Epithelial cell of proximal tubule (primary cell): ENCODE results near the gene ADGRA3. TPM values are rescaled to one million over a fixed set of nuclear protein-coding genes. Genes with fewer than 3 reads are reported as not detected.
A peak's percentile ranks its signal among the peaks of the same experiment; 100 is the strongest.

Experiments
- DNase-seq: peaks from one replicate; pipeline ENCODE4 v3.0.0-alpha.2; 2011; ENCODE audit warnings: low read depth
- H3K4me3 ChIP-seq: 2 replicates; pipeline ENCODE4 v1.5.1; 2011; ENCODE audit warnings: low read depth, mild to moderate bottlenecking, low read length
- total RNA-seq: library from RNA; depleted of rRNA; stranded (reverse); fragments of >200 nt; gene quantifications from 2 replicates; pipeline ENCODE4 v1.2.3, GENCODE V29; 2015
- TF ChIP-seq, protein P1 (sequence below): conservative IDR thresholded peaks from 2 replicates; pipeline ENCODE4 v1.5.1; 2012; ENCODE audit warnings: low read depth, mild to moderate bottlenecking, low read length

Gene ADGRA3
- total RNA-seq, 1 donor from 2014 or later: 35.3 TPM

DNA sequence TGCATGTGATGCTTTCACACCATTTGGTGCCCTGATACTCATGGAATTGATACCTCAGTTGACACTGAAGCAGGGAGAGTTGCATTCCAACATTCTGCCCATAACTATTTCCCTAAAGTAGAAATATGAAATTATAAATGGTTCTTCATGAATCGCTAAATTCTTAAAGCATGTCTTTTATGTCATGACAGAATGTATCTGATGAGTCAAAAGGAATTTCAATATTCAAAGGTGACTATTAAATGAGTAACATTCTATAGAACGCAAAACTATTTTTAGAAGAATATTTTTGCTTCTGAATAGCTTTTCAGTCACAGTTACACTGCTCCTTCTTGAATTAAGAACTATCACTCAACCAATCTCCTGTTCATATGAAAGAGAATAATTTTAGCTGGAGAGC is 152.8 kb downstream of the ADGRA3 start:
- DNase-seq: no peak
- no peak overlapping the region for H3K4me3 ChIP-seq
- TF ChIP-seq, protein P1, sequence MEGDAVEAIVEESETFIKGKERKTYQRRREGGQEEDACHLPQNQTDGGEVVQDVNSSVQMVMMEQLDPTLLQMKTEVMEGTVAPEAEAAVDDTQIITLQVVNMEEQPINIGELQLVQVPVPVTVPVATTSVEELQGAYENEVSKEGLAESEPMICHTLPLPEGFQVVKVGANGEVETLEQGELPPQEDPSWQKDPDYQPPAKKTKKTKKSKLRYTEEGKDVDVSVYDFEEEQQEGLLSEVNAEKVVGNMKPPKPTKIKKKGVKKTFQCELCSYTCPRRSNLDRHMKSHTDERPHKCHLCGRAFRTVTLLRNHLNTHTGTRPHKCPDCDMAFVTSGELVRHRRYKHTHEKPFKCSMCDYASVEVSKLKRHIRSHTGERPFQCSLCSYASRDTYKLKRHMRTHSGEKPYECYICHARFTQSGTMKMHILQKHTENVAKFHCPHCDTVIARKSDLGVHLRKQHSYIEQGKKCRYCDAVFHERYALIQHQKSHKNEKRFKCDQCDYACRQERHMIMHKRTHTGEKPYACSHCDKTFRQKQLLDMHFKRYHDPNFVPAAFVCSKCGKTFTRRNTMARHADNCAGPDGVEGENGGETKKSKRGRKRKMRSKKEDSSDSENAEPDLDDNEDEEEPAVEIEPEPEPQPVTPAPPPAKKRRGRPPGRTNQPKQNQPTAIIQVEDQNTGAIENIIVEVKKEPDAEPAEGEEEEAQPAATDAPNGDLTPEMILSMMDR: no peak

DNA sequence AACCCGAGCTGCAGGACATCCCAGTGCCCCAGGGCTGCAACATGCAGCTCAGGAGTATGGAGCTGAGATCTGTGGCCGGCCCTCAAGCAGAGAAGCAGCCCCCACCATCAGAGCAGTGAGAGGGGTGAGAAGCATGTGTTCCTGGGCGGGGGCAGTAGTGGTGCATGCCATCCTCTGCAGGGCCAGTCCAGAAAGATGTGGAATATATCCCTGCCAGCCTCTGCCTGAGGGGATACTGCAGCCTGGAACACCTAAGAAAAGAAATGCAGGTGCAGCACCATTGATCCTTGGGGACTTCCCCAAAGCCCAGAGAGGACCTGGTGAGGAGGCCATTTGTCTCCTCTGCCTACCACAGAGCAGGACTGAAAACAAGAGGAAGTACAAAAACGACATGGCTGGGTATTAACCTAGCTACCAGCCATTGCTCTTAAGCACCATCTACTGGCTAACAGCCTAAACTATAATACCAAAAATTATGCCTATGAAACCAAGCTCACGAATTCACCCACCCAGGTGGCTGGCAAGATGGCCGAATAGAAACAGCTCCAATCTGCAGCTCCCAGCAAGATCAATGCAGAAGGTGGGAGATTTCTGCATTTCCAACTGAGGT is 158.8 kb downstream of the ADGRA3 start:
- peak; percentile 3 for DNase-seq
- H3K4me3 ChIP-seq: no peak overlapping the region
- TF ChIP-seq, protein P1: peak; percentile 68

DNA sequence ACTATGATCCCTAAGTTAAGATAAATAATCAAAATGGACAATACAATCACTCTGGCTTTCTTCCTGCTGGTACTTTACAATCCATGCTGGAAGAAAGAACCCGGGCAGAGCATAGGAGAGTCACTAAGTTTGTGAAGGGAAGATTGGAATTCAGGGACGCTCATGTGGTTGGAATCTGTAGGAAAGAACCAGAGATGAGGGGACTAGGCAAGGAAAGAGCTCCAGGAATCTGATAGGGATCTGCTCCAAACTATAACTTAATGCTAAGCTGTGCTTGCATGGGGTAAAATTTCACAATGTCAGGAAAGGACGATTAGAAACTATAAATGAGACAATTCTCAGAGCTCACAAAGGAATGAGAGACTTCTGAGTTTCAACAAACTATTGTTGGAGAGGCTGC is 167.5 kb downstream of the ADGRA3 start:
- DNase-seq: no peak
- H3K4me3 ChIP-seq: no peak overlapping the region
- TF ChIP-seq, protein P1: no peak

DNA sequence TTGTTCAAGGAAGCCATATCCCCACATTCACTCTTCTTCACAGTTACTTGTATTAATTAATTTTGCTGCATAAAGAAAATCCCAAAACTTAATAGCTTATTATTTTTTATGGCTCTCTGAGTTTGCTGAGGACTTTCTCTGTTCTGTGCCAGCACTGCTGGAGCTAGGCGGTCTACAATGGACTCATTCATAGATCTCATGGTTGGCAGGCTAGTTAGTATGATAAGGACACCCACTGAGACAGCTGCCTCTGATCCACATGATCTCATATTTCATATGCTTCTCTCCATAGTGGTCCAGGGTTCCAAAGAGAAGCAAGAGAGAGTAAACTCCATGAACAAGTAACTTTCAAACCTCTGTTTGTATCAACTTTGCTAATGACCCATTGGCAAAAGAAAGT is 170.2 kb downstream of the ADGRA3 start:
- TF ChIP-seq, protein P1: no peak
- H3K4me3 ChIP-seq: no peak overlapping the region
- DNase-seq: no peak

DNA sequence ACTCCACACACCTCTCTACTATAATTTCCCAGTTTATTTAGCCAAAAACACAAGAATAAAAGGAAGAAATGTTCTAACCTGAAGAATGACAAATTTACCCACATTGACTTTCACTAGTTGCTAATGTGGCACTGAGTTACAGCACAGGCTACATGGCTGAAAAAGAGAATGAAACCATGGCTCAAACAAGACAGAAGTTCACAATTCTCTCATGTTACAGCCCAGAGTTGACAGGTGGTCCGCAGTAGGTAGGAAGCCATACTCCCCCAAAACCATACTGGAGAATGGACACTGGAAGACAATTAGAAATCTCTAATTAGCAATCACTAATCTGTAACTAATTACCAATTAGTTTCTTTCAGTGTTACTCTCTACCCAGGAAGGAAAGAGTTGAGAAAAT is 170.8 kb downstream of the ADGRA3 start:
- no peak for DNase-seq
- TF ChIP-seq, protein P1: no peak
- no peak overlapping the region for H3K4me3 ChIP-seq

DNA sequence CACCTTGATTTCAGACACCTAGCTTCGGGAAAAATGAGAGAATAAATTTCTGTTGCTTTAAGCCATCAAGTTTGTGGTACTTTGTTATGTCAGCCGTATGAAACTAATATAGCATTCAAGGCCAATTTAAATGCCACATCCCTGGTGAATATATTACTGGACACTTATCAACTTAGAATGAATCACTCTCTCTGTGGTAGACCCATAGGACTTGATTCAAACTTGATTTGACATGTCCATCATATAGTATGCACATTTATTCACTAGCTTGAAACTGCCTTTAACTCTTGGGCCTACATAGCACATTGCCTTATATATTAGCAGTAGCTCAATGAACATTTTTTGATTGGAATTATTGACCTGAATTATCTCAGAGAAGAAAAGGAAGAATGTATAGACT is 172.3 kb downstream of the ADGRA3 start:
- DNase-seq: no peak

DNA sequence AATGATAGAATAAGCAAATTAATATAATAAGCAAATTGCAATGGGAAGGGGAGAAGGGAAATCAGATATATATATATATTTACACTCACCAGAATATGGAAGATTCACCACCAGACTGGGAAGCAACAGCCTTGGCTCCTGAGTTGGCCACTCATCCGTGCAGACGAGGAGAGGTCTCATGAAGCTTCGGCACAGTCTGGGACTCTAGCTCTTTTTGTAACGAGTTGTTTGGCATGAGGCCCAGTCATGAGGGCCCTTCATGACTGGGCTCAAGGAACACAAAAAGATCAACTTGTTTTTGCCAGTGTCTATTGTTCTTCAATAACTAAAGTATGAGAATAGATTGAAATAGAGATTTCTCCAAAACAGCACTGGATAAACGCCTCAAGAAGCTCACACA is 176.4 kb downstream of the ADGRA3 start:
- no peak overlapping the region for H3K4me3 ChIP-seq
- TF ChIP-seq, protein P1: no peak
- DNase-seq: no peak

More for the DNA sequence above, 172.3 kb downstream of the ADGRA3 start:
- TF ChIP-seq, protein P1: no peak
- no peak overlapping the region for H3K4me3 ChIP-seq
